Stimulated activated CD4-positive, alpha-beta T cell treated with anti-CD3 and anti-CD28 coated beads, Interleukin-1b, Interleukin-23, amount 100 ng/mL, for 1 hour (primary cell): Measurements from ENCODE around the gene TMEM51.

ENCODE experiments used
- DNase-seq, 2 donors: peaks; one replicate each; pipeline ENCODE4 v3.0.0-alpha.2; 2020; ENCODE audit warnings: low read depth in 2 of 2

Gene TMEM51

DNA sequence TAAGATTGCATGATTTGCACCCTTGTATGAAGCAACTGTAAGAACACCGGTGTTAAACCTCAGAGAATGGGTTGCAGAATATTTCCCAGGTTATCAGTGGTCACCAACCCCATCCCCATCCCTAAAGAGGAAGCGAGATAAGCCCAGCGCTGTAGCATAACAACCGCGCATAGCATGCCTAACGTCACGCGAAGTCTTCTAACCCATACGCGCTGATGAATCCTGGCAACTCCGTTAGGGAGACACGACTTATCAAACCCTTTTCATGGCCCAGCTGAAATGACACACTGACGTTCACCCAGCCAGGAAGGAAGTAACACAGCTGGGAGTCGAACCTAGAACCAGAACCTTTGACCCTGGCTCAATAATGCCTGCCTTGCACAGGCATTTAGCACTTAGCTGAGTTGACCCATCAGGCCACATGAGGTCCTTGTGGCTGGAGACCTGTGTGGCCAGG lies 24.2 kb downstream of the TMEM51 start:
- DNase-seq = no peak

DNA sequence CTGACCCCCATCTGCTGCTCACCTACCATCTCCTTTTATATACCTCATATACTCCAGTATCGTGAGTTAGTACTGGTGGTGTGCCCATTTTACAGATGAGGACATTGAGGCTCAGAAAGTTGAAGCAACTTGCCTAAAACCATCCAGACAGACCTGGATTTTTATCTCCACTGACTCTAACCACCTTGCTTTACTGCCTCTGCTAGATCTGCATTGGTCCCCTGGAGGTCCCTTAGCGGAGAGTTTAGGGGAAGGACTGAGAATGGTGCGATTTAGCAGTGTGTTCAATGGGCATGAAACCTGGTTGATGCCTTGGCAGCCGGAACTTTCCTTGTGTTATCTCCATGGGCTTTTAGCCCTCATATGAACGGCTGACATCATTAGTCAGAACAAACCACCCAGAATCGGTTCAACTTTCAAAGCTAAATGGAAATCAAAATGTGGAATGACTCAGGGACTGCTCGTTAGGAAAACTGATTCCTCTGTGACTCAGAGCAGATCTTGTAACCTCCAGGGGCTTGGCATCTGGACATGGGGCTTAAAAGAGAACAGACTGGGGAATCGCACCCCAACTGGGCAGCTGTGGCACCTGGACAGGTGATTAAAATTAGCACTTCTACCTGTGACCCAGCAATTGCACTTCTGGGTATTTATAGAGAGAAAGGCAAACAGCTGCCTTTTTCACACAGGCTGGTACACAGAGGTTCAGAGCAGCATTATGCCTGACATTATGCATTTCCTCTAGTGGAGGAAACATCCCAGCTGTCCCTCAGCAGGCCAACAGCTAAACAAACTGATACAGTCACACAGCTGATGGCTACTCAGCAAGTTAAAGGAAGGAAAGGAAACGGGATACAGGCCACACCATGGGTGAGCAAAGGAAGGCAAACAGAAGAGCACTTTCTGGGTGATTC lies 25.3 kb downstream of the TMEM51 start:
- DNase-seq = no peak

- DNase-seq = no peak
Measured at GRCh38 chr1:15179485-15179883, 25.9 kb downstream of the TMEM51 start.

DNA sequence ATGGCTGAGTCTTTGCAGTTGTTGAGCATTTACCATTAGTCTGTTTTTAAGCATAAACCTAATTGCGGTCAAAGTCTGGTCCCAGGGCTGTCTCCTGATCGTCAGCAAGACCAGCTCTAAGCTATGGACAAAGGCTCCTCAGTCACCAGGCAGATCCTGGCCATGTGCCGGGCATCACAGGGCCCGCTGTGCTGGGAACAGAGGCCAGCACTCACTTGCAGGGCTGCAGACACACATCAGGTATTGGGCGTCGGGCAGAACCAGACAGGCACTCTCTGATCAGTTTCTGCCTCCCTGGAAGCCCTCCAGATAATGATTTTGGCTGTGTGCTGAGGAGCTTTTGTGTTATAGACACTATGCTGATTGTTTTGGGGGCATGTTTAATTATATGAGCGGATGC lies 26.6 kb downstream of the TMEM51 start:
- DNase-seq = no peak

DNA sequence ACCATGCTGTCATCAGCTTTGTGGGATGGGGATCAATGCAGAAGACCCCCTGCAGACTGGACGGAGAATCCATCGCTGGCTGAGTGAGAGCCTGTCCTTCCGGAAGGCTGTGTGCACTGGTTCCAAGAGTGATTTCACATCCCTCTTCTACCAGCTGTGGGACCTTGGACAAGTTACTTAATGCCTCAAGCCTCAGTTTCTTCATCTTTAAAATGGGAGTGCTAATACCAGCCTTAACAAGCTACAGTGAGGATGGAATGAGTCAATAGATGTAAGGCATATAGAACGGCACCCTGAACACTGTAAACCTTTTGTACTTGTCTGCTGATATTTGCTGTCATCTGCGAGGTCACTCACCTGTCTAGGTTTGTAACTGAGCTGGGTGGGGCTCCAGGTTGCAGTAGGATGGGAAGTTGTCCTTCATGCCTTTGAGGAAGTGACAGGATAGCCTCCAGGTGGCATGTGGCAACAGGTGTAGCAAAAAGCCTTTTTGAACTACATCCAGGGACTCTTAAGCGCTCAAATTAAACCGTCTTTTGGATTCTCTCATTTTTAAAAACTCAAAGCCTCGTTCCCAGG lies 27.5 kb downstream of the TMEM51 start:
- no peak for DNase-seq

DNA sequence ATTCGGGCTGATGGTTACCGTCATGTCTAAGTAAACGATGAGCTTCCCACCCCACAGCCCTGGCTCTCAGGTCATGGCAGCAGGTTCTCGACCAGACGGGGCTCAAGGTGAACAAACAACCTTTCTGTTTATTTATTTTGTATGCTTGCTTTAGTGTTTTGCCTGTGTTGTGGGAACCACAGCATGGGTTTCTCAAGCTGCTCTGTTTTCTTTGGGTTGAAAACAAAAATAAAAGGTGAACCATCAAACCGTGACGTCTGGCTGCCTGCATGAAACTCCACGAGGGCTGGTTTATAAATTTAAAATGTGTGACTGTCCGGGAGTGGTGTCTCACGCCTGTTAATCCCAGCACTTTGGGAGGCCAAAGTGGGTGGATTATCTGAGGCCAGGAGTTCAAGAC lies 28.0 kb downstream of the TMEM51 start:
- DNase-seq = no peak

GRCh38 chr1:15184436-15185241 lies 31.1 kb downstream of the TMEM51 start:
- no peak for DNase-seq

- DNase-seq = no peak
Measured at GRCh38 chr1:15185617-15186016, 32.1 kb downstream of the TMEM51 start.

- no peak for DNase-seq
Measured at GRCh38 chr1:15186073-15186845, 32.7 kb downstream of the TMEM51 start.

DNA sequence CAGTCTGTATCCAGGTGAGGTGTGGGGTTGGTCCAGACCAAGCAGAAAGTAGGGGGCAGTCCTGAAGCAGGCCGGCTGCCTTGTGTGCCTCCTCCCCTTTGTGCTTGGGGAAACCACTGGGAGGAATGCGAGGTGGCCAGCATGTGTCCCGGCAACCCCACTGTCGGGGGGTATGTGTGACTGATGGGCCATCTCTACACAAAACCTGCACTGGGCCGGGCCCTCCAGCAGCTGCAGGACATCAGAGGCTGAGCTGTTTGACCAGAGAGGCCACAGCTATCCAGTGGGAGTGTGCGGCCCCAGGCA lies 33.3 kb downstream of the TMEM51 start:
- no peak for DNase-seq

DNA sequence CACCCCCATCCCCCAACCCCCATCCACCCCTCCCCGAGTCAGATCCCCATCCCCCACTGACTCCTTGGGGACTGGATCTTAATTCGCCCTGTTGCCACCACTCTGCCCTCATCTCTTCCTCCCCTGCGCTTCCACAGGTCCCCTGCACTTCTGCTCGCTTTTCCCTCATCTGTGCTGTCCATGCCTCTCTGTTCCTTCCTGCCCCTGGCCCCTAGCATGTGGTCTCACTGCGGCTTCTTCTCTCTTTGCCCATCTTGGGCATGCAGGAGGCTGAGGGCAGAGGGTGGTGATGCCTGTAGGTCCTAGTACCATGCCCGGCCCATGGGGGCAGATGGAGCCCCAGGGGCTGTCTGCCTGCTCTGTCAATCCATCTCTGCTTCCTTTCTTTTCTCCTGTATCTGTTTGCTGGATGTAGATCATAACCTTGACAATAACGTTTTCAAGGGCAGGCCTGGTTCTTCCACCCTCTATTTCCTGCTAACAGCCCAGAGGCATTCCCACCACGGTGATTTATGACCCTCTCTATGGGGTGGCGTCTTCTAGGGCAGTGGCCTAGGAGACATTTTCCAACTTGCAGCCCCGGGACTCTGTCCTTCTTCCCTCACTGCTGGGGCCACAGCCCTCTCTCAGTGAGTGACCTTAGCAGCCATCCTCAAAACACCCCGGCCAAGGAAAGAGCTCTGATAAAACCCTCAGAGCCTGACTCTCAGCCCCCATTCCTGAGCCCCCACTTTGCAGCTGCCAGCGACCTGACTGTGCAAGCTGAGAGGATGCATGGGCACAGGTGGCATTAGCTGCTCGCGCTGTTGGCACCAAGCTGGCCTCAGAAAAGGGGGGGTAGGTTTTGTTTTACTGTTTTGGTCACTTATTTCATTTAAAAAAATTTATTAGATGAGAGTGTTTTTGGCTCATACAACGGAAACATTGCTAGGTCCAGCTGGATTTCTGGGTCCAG lies 33.9 kb downstream of the TMEM51 start:
- DNase-seq = no peak

DNA sequence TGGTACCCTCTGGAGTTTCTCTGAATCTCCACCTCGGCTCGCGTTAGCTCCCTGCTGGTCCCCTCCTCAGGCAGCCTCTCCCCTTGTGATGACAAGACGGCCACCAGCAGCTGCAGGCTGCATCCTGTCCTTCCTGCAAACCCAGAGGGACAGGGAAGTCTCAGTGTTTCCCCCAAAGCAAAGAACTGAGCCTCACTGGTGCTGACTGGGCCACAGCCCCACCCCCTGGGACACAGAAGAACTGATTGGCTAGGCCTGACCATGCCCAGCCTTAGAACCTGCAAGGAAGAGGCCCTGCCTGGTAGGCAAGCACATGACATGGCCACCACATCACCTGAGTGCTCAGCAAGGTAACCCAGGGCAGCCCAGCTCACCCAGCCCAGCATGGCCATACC lies 34.6 kb downstream of the TMEM51 start:
- DNase-seq = no peak

- DNase-seq = no peak
Measured at GRCh38 chr1:15188678-15189077, 35.1 kb downstream of the TMEM51 start.

GRCh38 chr1:15189692-15190370 lies 36.3 kb downstream of the TMEM51 start:
- no peak for DNase-seq

- no peak for DNase-seq
Measured at GRCh38 chr1:15191267-15191666, 37.7 kb downstream of the TMEM51 start.

- DNase-seq = no peak
Measured at GRCh38 chr1:15191770-15192169, 38.2 kb downstream of the TMEM51 start.

DNA sequence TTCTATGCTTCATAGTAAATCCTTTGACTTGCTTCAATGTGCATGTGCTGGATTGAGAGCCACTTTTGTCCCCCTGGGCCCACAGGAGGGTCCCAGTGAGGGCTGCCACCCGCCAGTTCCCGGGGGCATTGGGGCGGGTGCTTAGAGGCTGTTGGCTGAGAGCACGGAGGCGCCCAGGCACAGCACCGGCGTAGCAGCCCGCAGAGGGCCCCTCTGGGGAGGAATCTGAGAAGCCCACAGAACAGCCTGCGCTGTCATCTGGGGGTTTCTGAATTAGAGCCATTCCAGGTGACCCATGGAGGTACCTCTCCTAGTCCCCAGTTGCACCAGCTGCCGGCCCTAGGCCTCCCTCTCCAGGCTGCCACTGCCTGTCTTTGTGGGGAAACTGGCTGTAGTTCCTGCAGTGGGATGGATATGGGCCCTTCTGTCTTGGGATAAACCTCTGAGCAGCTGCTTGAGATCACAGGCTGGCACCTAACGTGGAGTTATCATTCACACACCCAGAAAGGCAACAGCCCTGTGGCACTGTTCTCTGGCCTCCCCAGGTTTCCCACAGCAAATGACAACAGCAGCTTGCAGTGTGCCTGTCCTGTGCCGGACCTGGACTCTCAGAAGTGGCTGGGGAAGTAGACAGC lies 39.5 kb downstream of the TMEM51 start:
- no peak for DNase-seq

- no peak for DNase-seq
Measured at GRCh38 chr1:15195420-15196052, 42.0 kb downstream of the TMEM51 start.

DNA sequence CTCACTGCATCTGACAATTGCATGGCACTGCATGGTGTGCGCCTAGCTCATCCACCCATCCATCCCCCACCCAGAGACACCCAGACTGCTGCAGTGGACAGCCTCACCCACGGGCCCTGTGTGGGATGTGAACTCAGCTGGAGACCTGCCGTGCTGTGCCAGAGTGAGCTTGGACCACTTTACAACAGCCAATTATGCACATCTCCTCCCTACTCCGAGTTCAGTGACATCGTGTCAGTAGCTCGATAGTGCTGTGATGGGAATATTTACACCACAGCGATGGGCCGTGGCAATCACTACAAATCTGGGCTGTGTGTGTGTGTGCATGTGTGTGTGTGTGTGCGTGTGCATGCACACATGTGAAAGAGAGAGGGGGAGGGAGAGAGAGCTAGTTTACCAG lies 42.5 kb downstream of the TMEM51 start:
- no peak for DNase-seq
